ENCODE results near the gene BCOR.

The BCOR gene

DNA sequence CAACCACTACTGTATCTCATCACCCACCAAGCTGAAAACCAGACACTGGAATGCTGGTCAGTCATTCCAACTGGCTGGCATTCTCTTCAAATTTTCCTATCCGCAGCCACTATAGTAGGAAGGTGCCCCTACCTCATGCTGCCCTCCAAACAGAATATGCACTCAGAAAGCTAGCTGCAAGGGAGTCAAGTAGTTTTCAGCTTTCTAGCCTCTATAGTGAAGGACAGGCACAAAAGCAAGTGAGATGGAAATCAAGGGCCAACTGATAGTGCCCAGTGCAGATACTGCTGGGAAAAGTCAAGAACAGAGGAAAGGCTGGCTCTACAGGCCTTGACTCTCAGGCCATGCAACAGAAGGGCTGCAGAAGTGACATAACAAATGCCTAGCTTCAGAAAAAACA lies 47.2 kb downstream of the BCOR start:
- Histone ChIP-seq H2BK12ac (ENCODE audit: low read length in 2 of 2) (no peak overlapping the region), H3K27me3 (ENCODE audit: control insufficient read depth in 1 of 2, insufficient read depth in 1 of 2, low read length in 2 of 2) (no peaks in the 10 kb centered on the region), H3K14ac (ENCODE audit: low read length in 2 of 2) (no peak overlapping the region), H2AFZ (ENCODE audit: low read depth, low read length) (no peak overlapping the region), H3K4me1 (ENCODE audit: control insufficient read depth, insufficient read depth, low read depth, low read length) (no peaks in the 10 kb centered on the region), H2AK5ac (ENCODE audit: low read length, severe bottlenecking) (no peak overlapping the region), H3K79me1 (replicated peaks; ENCODE audit: low read length, poor library complexity, severe bottlenecking) (peaks cover 6% of the 10 kb centered on the region), H3K4me3 (ENCODE audit: insufficient read depth in 1 of 2, low read depth in 1 of 2, low read length in 2 of 2) (peak overlapping the region in 1 of 2 experiments; percentile 7), H3K27ac (ENCODE audit: low read length, poor library complexity, severe bottlenecking) (no peak overlapping the region), H3K9me3 (ENCODE audit: control insufficient read depth, low read length) (peaks cover 64% of the 10 kb centered on the region), H3K4ac (ENCODE audit: low read depth in 1 of 2, low read length in 2 of 2) (no peak overlapping the region), H3K4me2 (ENCODE audit: low read length, poor library complexity, severe bottlenecking) (no peak overlapping the region), H4K91ac (ENCODE audit: low read length) (no peak overlapping the region), H4K8ac (ENCODE audit: low read length) (no peak overlapping the region), H2BK120ac (ENCODE audit: low read depth, low read length) (no peak overlapping the region), H3K36me3 (ENCODE audit: control insufficient read depth in 1 of 2, insufficient read depth in 2 of 2, low read depth in 1 of 2, low read length in 2 of 2) (peaks cover 54 to 62% of the 10 kb centered on the region in 2 experiments), H3K9ac (ENCODE audit: low read length) (no peak overlapping the region), H2BK15ac (ENCODE audit: low read depth, poor library complexity, severe bottlenecking) (no peak overlapping the region), H3K23ac (ENCODE audit: low read length in 2 of 2) (no peak overlapping the region), H3K18ac (ENCODE audit: low read depth in 1 of 2, low read length in 2 of 2) (no peak overlapping the region), H2BK5ac (ENCODE audit: low read depth, low read length, poor library complexity, severe bottlenecking) (no peak overlapping the region)
- 100% methylated on average over 1 of the region's 1 CpG for WGBS
- no peak for DNase-seq

DNA sequence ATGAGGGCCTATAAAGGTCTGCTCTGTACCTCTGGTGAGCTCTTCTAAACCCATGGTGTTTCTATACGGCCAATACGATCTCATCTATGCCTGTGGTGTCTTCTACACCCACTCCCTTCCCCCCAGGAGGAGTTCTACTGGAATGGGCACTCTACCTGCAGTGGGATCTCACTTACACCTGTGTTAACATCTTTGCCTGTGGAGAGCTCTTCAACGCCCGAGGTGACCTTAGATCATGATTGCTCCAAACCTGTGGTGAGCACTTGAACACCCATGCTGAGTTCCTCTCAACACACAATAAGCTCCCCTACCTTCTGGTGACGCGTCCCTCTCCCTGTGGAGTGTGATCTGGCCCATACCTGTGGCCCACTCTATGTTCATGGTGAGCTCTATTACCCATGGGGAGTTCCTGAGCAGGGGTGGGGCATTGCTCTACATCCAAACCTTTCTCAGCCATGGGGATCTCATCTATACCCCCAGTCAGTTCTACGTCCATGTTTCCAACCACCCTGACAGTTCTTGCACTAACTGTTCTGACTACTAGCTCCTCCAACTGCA lies 48.6 kb downstream of the BCOR start:
- H3K23ac ChIP-seq (ENCODE audit: low read length in 2 of 2) = no peak overlapping the region
- H3K9me3 ChIP-seq (ENCODE audit: control insufficient read depth, low read length) = peaks cover 64% of the 10 kb centered on the region
- no peak overlapping the region for H3K4ac ChIP-seq (ENCODE audit: low read depth in 1 of 2, low read length in 2 of 2)
- no peak overlapping the region for H3K27ac ChIP-seq (ENCODE audit: low read length, poor library complexity, severe bottlenecking)
- H3K4me3 ChIP-seq (ENCODE audit: insufficient read depth in 1 of 2, low read depth in 1 of 2, low read length in 2 of 2) = no peak overlapping the region
- H2BK15ac ChIP-seq (ENCODE audit: low read depth, poor library complexity, severe bottlenecking) = no peak overlapping the region
- no peak overlapping the region for H4K8ac ChIP-seq (ENCODE audit: low read length)
- no peak overlapping the region for H2BK5ac ChIP-seq (ENCODE audit: low read depth, low read length, poor library complexity, severe bottlenecking)
- no peak overlapping the region for H3K4me2 ChIP-seq (ENCODE audit: low read length, poor library complexity, severe bottlenecking)
- no peak for DNase-seq
- peaks cover 4% of the 10 kb centered on the region for H3K79me1 ChIP-seq (replicated peaks; ENCODE audit: low read length, poor library complexity, severe bottlenecking)
- 98% methylated on average over 6 of the region's 7 CpGs for WGBS
- H3K36me3 ChIP-seq (ENCODE audit: control insufficient read depth in 1 of 2, insufficient read depth in 2 of 2, low read depth in 1 of 2, low read length in 2 of 2) = peaks cover 46 to 52% of the 10 kb centered on the region in 2 experiments
- H2BK120ac ChIP-seq (ENCODE audit: low read depth, low read length) = no peak overlapping the region
- no peak overlapping the region for H2AK5ac ChIP-seq (ENCODE audit: low read length, severe bottlenecking)
- no peak overlapping the region for H3K18ac ChIP-seq (ENCODE audit: low read depth in 1 of 2, low read length in 2 of 2)
- H3K14ac ChIP-seq (ENCODE audit: low read length in 2 of 2) = no peak overlapping the region
- peaks cover 0 to under 1% of the 10 kb centered on the region in 2 experiments for H3K27me3 ChIP-seq (ENCODE audit: control insufficient read depth in 1 of 2, insufficient read depth in 1 of 2, low read length in 2 of 2)
- no peaks in the 10 kb centered on the region for H3K4me1 ChIP-seq (ENCODE audit: control insufficient read depth, insufficient read depth, low read depth, low read length)
- no peak overlapping the region for H3K9ac ChIP-seq (ENCODE audit: low read length)
- H2AFZ ChIP-seq (ENCODE audit: low read depth, low read length) = no peak overlapping the region
- H2BK12ac ChIP-seq (ENCODE audit: low read length in 2 of 2) = no peak overlapping the region
- no peak overlapping the region for H4K91ac ChIP-seq (ENCODE audit: low read length)

DNA sequence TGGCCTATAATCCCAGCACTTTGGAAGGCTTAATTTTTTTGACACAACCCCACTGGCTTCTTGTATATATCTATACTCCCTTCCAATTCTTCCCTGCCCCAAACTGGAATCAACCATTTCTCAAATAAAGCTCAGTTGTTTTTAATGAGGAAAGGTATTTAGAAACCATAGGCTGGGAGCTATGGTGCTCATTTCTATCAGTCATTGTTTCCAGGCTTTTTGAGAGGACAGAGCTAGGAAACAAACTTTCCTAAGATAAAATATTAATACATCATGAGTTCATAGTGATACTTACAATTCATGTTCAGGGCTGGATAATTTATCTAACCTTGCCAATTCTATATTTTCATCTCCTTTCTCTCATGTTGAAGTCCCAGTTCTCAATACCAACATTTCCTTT lies 50.3 kb downstream of the BCOR start:
- Histone ChIP-seq H3K4me2 (ENCODE audit: low read length, poor library complexity, severe bottlenecking) (no peak overlapping the region), H2BK15ac (ENCODE audit: low read depth, poor library complexity, severe bottlenecking) (no peak overlapping the region), H3K27ac (ENCODE audit: low read length, poor library complexity, severe bottlenecking) (no peak overlapping the region), H2BK5ac (ENCODE audit: low read depth, low read length, poor library complexity, severe bottlenecking) (no peak overlapping the region), H3K14ac (ENCODE audit: low read length in 2 of 2) (no peak overlapping the region), H3K4me3 (ENCODE audit: insufficient read depth in 1 of 2, low read depth in 1 of 2, low read length in 2 of 2) (no peak overlapping the region), H3K27me3 (ENCODE audit: control insufficient read depth in 1 of 2, insufficient read depth in 1 of 2, low read length in 2 of 2) (peaks cover 0 to 5% of the 10 kb centered on the region in 2 experiments), H2BK12ac (ENCODE audit: low read length in 2 of 2) (no peak overlapping the region), H2AFZ (ENCODE audit: low read depth, low read length) (no peak overlapping the region), H3K4me1 (ENCODE audit: control insufficient read depth, insufficient read depth, low read depth, low read length) (no peaks in the 10 kb centered on the region), H3K9ac (ENCODE audit: low read length) (no peak overlapping the region), H3K23ac (ENCODE audit: low read length in 2 of 2) (no peak overlapping the region), H3K9me3 (ENCODE audit: control insufficient read depth, low read length) (peaks cover 51% of the 10 kb centered on the region), H2BK120ac (ENCODE audit: low read depth, low read length) (no peak overlapping the region), H3K18ac (ENCODE audit: low read depth in 1 of 2, low read length in 2 of 2) (no peak overlapping the region), H3K4ac (ENCODE audit: low read depth in 1 of 2, low read length in 2 of 2) (no peak overlapping the region), H2AK5ac (ENCODE audit: low read length, severe bottlenecking) (no peak overlapping the region), H4K91ac (ENCODE audit: low read length) (no peak overlapping the region), H4K8ac (ENCODE audit: low read length) (no peak overlapping the region), H3K36me3 (ENCODE audit: control insufficient read depth in 1 of 2, insufficient read depth in 2 of 2, low read depth in 1 of 2, low read length in 2 of 2) (peaks cover 30 to 37% of the 10 kb centered on the region in 2 experiments), H3K79me1 (replicated peaks; ENCODE audit: low read length, poor library complexity, severe bottlenecking) (peaks cover 4% of the 10 kb centered on the region)
- DNase-seq = no peak

DNA sequence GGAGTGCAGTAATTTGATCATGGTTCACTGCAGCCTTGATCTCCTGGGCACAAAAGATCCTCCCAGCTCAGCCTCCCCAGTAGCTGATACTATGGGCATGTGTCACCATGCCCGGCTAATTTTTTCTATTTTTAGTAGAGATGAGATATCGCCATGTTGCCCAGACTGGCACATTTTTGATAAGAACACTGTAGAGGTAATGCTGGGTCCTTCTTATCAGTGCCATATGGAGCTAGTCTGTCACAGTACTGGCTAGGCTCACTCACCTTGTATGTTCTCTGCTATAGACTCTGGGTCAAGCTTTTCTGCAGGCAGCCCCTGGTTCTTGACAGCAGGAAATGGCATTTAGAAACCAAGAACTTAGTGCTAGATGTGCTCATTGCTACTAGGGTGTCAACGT lies 53.9 kb downstream of the BCOR start:
- no peak overlapping the region for H3K4ac ChIP-seq (ENCODE audit: low read depth in 1 of 2, low read length in 2 of 2)
- no peak overlapping the region for H3K18ac ChIP-seq (ENCODE audit: low read depth in 1 of 2, low read length in 2 of 2)
- no peak overlapping the region for H2AK5ac ChIP-seq (ENCODE audit: low read length, severe bottlenecking)
- DNase-seq = no peak
- H2BK12ac ChIP-seq (ENCODE audit: low read length in 2 of 2) = no peak overlapping the region
- no peak overlapping the region for H3K4me3 ChIP-seq (ENCODE audit: insufficient read depth in 1 of 2, low read depth in 1 of 2, low read length in 2 of 2)
- no peak overlapping the region for H2BK120ac ChIP-seq (ENCODE audit: low read depth, low read length)
- no peak overlapping the region for H2BK5ac ChIP-seq (ENCODE audit: low read depth, low read length, poor library complexity, severe bottlenecking)
- no peak overlapping the region for H3K14ac ChIP-seq (ENCODE audit: low read length in 2 of 2)
- H3K23ac ChIP-seq (ENCODE audit: low read length in 2 of 2) = no peak overlapping the region
- no peak overlapping the region for H3K9ac ChIP-seq (ENCODE audit: low read length)
- H3K27me3 ChIP-seq (ENCODE audit: control insufficient read depth in 1 of 2, insufficient read depth in 1 of 2, low read length in 2 of 2) = peaks cover 0 to 13% of the 10 kb centered on the region in 2 experiments
- H4K91ac ChIP-seq (ENCODE audit: low read length) = no peak overlapping the region
- H3K9me3 ChIP-seq (ENCODE audit: control insufficient read depth, low read length) = peaks cover 17% of the 10 kb centered on the region
- H3K36me3 ChIP-seq (ENCODE audit: control insufficient read depth in 1 of 2, insufficient read depth in 2 of 2, low read depth in 1 of 2, low read length in 2 of 2) = peaks cover 4 to 10% of the 10 kb centered on the region in 2 experiments
- 96% methylated on average over 3 of the region's 3 CpGs for WGBS
- no peaks in the 10 kb centered on the region for H3K4me1 ChIP-seq (ENCODE audit: control insufficient read depth, insufficient read depth, low read depth, low read length)
- H3K79me1 ChIP-seq (replicated peaks; ENCODE audit: low read length, poor library complexity, severe bottlenecking) = no peaks in the 10 kb centered on the region
- H2AFZ ChIP-seq (ENCODE audit: low read depth, low read length) = no peak overlapping the region
- H3K4me2 ChIP-seq (ENCODE audit: low read length, poor library complexity, severe bottlenecking) = no peak overlapping the region
- no peak overlapping the region for H2BK15ac ChIP-seq (ENCODE audit: low read depth, poor library complexity, severe bottlenecking)
- H3K27ac ChIP-seq (ENCODE audit: low read length, poor library complexity, severe bottlenecking) = no peak overlapping the region
- no peak overlapping the region for H4K8ac ChIP-seq (ENCODE audit: low read length)

All from mesenchymal stem cell (in vitro differentiated cells and primary cell).